ENCODE measurements around the gene BAD. TPM values are rescaled to one million over a fixed set of nuclear protein-coding genes. Genes with fewer than 3 reads are reported as not detected.
A peak's percentile ranks its signal among the peaks of the same experiment; 100 is the strongest.

Gene BAD
- total RNA-seq, 1 experiment from 2014 or later, result 25.9 TPM

DNA sequence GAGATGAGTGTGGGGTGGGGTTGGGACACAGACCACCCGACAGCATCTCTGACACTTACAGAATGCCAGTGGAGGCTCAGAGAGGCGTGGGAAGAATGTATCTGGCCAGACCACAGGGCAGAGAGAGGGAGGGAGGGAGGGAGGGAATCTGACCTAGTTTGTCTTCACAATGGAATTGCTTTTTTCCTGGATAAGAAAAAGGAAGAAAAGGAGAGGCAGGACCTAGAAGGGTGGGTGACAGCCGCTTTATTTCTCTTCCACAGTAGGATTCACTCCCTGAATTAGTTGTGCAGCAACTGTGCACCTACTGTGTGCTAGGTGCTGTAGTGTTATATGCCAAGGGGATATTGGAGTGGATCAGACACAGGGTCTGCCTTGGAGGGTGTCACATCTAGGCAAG, 10.3 kb upstream of the BAD start:
- no peaks in the 10 kb centered on the region for H3K4me1 ChIP-seq
- no peak overlapping the region for H3K27ac ChIP-seq
- H3K9me3 ChIP-seq (replicated peaks), result no peaks in the 10 kb centered on the region
- DNase-seq, result no peak
- H3K4me3 ChIP-seq, result no peak overlapping the region
- no peaks in the 10 kb centered on the region for H3K36me3 ChIP-seq
- peaks cover 9% of the 10 kb centered on the region for H3K27me3 ChIP-seq

DNA sequence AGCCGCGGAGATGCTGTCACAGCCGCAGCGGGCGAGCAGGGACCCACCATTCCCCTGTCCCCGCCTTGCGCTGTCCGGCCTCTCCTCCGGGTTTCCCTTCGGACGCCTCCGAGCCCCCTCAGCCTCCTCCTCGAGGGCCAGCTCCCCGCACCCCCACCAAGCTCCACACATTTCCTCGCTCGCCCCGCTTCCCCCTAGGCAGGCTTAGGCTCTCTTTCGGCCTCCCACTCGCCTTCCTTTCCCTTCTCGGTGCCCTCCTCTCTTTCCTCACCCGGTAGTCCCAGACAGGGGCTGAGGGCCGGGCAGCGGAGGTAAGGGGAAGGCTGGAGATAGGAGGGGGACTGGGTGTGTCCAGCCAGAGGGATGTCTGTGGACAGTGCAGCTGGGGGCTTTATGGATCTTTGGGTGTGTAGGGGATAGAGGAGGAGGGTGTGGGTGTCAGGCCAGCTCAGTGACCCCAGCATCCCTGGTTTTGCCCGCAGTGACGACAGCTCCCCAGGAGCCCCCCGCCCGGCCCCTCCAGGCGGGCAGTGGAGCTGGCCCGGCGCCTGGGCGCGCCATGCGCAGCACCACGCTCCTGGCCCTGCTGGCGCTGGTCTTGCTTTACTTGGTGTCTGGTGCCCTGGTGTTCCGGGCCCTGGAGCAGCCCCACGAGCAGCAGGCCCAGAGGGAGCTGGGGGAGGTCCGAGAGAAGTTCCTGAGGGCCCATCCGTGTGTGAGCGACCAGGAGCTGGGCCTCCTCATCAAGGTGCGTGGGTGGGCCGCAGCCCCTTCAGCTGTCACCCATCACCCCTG, 8.2 kb upstream of the BAD start:
- Histone ChIP-seq H3K27me3 (peaks cover 6% of the 10 kb centered on the region; the same call in 1 of the 2 replicates), H3K4me1 (no peaks in the 10 kb centered on the region), H3K9me3 (replicated peaks) (no peaks in the 10 kb centered on the region), H3K36me3 (no peaks in the 10 kb centered on the region), H3K27ac (no peak overlapping the region), H3K4me3 (no peak overlapping the region)
- DNase-seq, result no peak

DNA sequence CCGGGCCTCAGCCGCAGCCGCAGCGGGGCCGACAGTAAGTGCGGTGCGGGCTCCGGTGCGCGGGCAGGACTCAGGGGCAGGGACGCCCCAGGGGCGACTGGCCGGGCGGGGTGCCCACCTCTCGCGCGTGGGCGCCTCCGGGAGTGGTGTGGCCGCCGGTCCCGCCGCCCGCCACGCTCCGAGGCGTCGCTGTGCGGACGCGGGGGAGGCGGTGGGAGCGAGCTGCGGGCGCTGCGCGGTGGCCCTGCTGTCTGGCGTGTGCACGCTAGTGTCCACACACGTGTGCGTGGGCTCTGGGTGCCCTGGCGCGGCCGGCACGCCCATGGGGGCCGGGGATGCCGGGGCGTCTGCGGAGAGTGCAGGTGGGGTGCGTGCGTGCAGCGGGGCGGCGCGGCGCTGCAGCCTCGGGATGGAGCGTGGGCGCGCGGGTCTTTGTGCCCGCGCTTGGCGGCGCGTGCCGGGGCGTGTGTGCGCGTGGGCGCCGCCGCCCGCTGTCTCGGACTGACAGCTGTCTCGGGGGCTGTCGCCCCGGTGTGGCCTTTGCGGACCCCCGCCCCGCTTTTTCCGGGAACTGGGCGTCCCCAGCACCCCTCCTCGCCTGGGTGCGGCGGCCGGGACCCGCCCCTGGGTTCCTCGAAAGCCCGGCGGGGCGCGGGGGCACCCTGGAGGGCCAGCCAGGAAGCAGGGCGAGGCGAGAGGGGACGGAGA, 7.4 kb upstream of the BAD start:
- H3K9me3 ChIP-seq (replicated peaks), result no peaks in the 10 kb centered on the region
- no peaks in the 10 kb centered on the region for H3K4me1 ChIP-seq
- H3K36me3 ChIP-seq, result no peaks in the 10 kb centered on the region
- H3K27ac ChIP-seq, result no peak overlapping the region
- H3K27me3 ChIP-seq, result peaks cover 4% of the 10 kb centered on the region; the same call in 1 of the 2 replicates
- DNase-seq, result no peak
- H3K4me3 ChIP-seq, result no peak overlapping the region

DNA sequence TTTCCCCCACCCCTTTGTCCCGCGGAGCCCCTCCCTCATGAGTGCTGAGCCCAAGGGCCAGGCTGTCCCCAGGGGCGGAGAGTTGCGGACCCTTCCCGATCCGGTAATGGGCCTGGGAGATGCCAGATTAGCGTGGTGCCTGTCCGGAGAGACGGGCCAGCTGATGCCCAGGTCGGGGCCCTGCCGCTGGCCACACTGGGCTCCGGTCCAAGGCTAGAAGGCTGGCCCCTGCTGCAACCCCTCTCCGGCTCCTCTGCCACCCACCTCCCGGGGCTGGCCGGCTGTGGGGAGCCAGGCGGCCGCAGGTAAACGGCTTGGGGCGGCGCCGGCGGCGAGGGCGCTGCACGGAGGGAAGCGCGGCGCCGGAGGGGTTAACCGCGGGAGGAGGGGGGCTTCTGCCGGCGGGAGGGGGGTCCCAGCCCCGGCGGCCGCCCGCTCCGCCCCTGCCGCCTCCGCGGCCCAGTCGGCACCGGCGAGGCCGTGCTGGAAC, 6.8 kb upstream of the BAD start, which contains the start of gene KCNK4:
Gene KCNK4, plus strand, starts transcription at position 41 of the 490 bp plus-strand sequence. CDS start 1,717 bp downstream, outside the sequence.
- Histone ChIP-seq H3K4me3 (no peak within 1 kb of the TSS), H3K27me3 (peaks cover 4% of the 10 kb centered on the region; the same call in 1 of the 2 replicates), H3K27ac (no peak within 1 kb of the TSS), H3K36me3 (no peaks in the 10 kb centered on the region), H3K9me3 (replicated peaks) (no peaks in the 10 kb centered on the region), H3K4me1 (no peaks in the 10 kb centered on the region)
- DNase-seq, result no peak

DNA sequence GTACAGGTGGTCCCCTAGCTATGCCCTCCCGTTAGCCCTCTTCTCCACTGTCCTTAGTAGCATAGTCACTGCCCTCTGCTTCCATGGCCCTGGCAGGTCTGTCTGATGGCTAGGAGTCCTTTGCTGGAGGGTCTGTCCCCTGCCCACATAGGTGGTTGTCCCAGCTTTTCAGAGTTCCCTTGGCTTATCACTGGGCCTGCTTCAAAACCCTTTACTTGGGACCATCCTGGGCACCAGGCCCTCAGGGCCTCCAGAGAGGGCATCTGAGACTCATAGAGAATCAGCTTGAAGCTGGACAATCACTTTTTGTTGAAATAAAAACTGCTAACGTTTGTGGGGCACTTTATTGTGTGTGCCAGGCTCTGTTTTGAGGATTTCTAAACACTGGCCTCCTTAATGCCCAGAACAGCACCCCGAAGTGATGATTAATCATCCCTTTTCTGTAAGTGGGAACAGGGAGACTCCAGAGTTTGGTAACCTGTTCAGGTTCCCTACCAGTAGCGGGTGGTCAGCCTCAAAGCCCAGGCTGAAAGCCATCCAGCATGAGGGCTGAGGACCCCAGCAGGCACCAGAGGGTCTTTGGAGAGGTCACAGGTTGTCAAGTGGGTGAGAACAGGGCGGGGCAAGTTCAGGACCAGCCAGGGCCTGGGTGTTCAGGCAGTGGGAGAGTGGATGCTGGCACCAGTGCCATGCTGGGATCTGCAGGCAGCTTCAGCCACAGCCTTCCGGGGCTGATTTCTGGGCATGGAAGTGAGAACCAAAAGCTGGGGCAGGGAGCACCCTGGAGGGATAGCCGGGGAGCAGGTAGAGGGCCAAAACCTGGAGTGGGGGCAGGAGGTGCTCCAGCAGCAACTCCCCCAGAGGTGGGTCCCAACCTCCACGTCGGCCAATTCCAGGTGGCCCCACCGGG, 6.1 kb upstream of the BAD start:
- DNase-seq, result no peak
- H3K27me3 ChIP-seq, result peaks cover 4% of the 10 kb centered on the region; the same call in 1 of the 2 replicates

DNA sequence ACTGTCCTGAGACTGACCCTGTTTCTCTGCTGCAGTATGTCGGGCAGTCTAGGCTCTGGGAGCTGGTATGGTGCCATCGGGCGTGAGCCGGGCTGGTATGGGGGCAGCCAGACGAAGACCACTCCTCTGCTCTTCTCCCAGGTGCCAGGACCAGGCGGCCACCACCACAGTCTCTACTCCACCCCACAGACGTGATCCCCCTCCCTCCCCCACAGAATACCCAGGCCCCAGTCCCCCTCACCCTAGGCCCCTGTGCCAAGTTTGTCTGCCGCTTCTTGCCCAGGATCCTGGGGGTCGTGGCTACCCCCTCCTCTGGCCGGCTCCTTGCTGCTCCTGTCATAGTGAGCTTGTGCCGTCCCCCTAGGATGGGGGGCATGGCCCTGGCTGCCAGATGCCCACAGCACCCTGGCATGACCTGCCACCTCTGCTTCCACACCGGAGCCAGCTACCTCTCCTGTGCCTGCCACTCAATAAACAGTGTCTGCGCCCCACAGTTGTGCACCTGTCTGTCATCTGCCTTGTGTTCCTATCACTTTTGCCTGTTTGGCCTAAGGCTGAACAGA, 4.6 kb upstream of the BAD start:
- Histone ChIP-seq H3K4me3 (no peak overlapping the region), H3K27ac (no peak overlapping the region), H3K27me3 (peaks cover 4% of the 10 kb centered on the region; the same call in 1 of the 2 replicates), H3K9me3 (replicated peaks) (no peaks in the 10 kb centered on the region), H3K4me1 (no peaks in the 10 kb centered on the region), H3K36me3 (no peaks in the 10 kb centered on the region)
- no peak for DNase-seq

More for the DNA sequence above, 6.1 kb upstream of the BAD start:
- Histone ChIP-seq H3K27ac (no peak overlapping the region), H3K4me3 (no peak overlapping the region), H3K4me1 (no peaks in the 10 kb centered on the region), H3K9me3 (replicated peaks) (no peaks in the 10 kb centered on the region), H3K36me3 (no peaks in the 10 kb centered on the region)

DNA sequence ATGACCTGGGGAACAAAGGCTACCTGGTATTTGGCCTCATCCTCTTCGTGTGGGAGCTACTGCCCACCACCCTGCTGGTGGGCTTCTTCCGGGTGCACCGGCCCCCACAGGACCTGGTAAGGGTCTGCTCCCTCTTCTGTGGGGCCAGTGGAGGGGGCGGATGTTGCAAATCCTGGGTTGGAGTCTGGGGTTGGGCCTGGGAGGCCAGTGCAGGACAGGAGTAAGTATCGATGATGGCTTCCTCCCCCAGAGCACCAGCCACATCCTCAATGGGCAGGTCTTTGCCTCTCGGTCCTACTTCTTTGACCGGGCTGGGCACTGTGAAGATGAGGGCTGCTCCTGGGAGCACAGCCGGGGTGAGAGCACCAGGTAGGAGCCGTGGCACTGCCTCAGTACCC, 3.9 kb upstream of the BAD start:
- no peaks in the 10 kb centered on the region for H3K4me1 ChIP-seq
- no peak for DNase-seq
- H3K36me3 ChIP-seq, result no peaks in the 10 kb centered on the region
- H3K4me3 ChIP-seq, result no peak overlapping the region
- H3K27ac ChIP-seq, result no peak overlapping the region
- peaks cover 4% of the 10 kb centered on the region; the same call in 1 of the 2 replicates for H3K27me3 ChIP-seq
- no peaks in the 10 kb centered on the region for H3K9me3 ChIP-seq (replicated peaks)

DNA sequence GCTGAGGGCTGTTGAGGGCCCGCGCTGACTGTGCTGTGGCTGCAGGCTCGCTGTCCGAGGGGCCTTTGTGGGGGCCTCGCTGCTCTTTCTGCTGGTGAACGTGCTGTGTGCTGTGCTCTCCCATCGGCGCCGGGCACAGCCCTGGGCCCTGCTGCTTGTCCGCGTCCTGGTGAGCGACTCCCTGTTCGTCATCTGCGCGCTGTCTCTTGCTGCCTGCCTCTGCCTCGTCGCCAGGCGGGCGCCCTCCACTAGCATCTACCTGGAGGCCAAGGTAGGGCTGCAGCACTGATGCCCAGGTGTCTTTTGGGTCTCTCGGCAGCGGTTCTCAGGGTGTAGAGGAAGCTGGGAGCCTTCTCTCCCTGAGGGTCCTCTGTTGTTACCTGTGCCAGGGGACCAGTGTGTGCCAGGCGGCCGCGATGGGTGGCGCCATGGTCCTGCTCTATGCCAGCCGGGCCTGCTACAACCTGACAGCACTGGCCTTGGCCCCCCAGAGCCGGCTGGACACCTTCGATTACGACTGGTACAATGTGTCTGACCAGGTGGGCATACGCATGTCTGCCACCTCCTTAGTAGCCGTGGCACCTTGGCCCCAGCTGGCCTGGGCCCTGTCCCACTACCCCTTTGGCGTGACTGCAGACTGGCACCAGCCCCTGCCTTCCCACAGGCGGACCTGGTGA, 3.3 kb upstream of the BAD start:
- DNase-seq, result no peak
- no peaks in the 10 kb centered on the region for H3K36me3 ChIP-seq

DNA sequence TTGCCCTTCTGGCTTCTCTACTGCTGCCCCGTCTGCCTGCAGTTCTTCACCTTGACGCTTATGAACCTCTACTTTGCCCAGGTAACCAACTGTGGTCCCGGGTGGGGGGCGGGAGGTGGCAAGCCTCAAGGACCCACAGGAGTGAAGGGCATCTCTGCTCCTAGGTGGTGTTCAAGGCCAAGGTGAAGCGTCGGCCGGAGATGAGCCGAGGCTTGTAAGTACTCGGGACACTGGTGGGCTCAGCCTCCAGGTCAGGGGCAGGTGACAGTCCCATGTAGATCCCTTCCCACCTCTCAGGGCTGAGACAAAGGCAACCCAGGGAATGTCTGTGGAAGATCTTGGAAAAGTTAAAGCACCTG, 2.3 kb upstream of the BAD start:
- Histone ChIP-seq H3K27ac (no peak overlapping the region), H3K36me3 (no peaks in the 10 kb centered on the region), H3K9me3 (replicated peaks) (no peaks in the 10 kb centered on the region), H3K27me3 (no peaks in the 10 kb centered on the region), H3K4me3 (no peak overlapping the region), H3K4me1 (no peaks in the 10 kb centered on the region)
- DNase-seq, result no peak

More for the DNA sequence above, 3.3 kb upstream of the BAD start:
- Histone ChIP-seq H3K4me3 (no peak overlapping the region), H3K27me3 (peaks cover 4% of the 10 kb centered on the region; the same call in 1 of the 2 replicates), H3K27ac (no peak overlapping the region), H3K9me3 (replicated peaks) (no peaks in the 10 kb centered on the region), H3K4me1 (no peaks in the 10 kb centered on the region)

DNA sequence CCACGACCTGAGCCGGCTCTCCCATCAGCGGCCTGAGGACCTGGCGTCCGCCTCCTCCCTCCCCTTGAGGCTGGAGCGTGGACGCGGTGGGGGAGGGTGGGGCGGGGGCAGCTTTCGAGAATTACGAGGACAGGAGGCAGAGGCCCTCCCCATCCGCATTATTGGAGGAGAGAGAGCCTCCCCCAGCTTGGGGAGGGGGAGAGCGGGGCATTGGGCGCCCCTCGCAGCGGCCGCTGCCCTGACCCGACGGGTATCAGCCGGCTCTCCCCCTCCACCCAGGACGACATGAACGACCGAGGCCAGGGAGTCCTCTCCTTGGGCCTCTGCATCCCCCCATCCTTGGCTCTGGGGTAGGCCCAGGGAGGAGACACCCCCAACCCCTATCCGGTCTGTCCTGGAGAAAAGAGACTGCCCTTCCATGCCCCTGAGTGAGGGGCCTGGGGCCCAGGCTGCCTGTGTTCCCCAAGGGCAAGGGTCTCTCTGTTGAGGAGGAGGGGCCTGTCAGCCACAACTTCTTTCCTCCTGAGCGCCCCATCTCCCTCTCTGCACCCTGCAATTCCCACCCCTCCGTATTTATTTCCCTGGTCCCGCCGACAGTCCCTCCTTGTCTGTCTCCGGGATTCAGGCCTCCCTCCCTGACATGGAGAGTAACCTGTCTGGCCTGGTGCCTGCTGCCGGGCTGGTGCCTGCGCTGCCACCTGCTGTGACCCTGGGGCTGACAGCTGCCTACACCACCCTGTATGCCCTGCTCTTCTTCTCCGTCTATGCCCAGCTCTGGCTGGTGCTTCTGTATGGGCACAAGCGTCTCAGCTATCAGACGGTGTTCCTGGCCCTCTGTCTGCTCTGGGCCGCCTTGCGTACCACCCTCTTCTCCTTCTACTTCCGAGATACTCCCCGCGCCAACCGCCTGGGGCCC, 1.7 kb upstream of the BAD start:
- no peak for DNase-seq

DNA sequence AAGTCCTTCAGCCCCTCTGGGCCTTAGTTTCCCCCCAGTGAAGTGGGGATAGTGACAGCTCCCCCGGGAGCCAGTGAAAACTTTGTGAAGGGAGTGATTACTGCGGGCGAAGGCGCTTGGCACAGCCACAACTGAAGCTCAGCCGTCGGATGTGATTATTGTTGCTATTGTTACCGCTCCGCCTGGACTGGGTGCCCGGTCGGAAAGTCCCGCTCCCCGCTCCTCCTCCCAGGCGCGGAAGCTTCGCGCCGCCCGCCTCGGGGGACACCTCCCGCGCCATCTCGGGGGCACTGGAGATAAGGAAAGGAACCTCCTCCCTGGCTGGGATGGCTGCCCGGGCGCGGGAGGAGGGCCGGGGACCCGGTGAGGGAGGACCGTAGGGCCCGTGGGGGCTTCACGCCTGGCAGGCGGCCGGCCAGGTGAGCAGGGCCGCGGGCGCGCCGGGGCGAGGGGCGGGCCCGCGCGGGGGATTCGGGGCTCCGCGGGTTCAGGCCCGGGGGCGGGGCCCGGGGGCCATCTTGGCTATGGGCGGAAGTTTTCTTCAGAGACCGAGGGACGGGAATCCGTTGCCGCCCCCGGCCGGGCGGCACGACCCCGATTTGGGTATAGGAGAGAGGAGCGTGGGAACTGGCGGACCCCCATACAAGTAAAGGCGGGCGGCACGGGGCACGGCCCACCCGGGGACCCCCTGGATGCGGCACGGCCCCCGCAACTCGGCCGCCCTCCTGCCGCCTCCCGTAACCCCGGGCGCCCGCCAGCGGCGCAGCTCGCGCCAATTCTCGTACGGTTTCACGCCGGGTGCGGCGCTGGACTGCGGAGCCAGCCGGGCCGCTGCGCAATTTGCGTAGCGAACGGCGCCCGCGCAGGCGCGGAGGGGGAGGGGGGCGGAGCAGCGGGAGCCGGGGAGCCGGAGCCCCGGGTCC, 758 bp upstream of the BAD start, which contains the start of gene GPR137:
Gene GPR137, plus strand, starts transcription at position 887 of the 923 bp plus-strand sequence. CDS start 677 bp downstream, outside the sequence.
- Histone ChIP-seq H3K4me3 (peak within 1 kb of the TSS; percentile 88), H3K9me3 (replicated peaks) (no peaks in the 10 kb centered on the region), H3K4me1 (no peaks in the 10 kb centered on the region), H3K27me3 (no peaks in the 10 kb centered on the region), H3K36me3 (no peaks in the 10 kb centered on the region), H3K27ac (peak within 1 kb of the TSS; percentile 32; the same call in 1 of the 2 replicates)
- peak; percentile 79 to 80 for DNase-seq

More for the DNA sequence above, 1.7 kb upstream of the BAD start:
- Histone ChIP-seq H3K4me3 (peak overlapping the region; percentile 88), H3K36me3 (no peaks in the 10 kb centered on the region), H3K9me3 (replicated peaks) (no peaks in the 10 kb centered on the region), H3K27me3 (no peaks in the 10 kb centered on the region), H3K4me1 (no peaks in the 10 kb centered on the region), H3K27ac (no peak overlapping the region; the same call in 1 of the 2 replicates)

DNA sequence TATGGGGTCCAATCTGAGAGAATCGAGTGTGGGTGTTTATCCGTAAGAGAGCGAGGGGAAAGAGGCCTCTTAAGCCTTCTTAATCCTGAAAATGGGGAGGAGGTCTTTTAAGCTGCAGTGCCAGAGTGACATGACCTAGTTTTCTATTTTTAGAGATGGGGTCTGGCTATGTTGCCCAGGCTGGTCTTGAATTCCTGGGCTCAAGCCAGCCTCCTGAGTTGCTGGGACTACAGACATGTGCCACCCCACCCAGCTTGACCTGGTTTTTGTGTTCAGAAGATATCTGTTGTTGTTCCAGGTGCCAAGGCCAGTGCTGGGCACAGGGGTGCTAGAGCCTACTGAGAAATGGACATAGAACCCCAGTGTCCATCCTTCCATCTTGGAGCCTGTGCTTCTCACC, 1.4 kb downstream of the BAD start:
- Histone ChIP-seq H3K27ac (no peak overlapping the region), H3K27me3 (no peaks in the 10 kb centered on the region), H3K4me1 (no peaks in the 10 kb centered on the region), H3K36me3 (no peaks in the 10 kb centered on the region), H3K4me3 (no peak overlapping the region), H3K9me3 (replicated peaks) (no peaks in the 10 kb centered on the region)
- DNase-seq, result no peak
